Forelimb muscle (tissue), 1 donor: ENCODE results near the gene ITIH1. TPM values are rescaled to one million over a fixed set of nuclear protein-coding genes. Genes with fewer than 3 reads are reported as not detected.
"Not testable (repeated sequence)": the region's sequence is repeated elsewhere in the genome, so short reads cannot be mapped to it uniquely, and the experiment has no call there.

Experiments
- DNase-seq: peaks from one replicate; pipeline ENCODE4 v3.0.0-alpha.2; 2013; ENCODE audit warnings: low read depth
- polyA plus RNA-seq: library from polyadenylated mRNA; unstranded; fragments of 120-200 nt; gene quantifications from one replicate; pipeline ENCODE4 v1.2.1, GENCODE V29; 2013; ENCODE audit not compliant: insufficient read length

The ITIH1 gene
- polyA plus RNA-seq, 1 donor, result not detected

DNA sequence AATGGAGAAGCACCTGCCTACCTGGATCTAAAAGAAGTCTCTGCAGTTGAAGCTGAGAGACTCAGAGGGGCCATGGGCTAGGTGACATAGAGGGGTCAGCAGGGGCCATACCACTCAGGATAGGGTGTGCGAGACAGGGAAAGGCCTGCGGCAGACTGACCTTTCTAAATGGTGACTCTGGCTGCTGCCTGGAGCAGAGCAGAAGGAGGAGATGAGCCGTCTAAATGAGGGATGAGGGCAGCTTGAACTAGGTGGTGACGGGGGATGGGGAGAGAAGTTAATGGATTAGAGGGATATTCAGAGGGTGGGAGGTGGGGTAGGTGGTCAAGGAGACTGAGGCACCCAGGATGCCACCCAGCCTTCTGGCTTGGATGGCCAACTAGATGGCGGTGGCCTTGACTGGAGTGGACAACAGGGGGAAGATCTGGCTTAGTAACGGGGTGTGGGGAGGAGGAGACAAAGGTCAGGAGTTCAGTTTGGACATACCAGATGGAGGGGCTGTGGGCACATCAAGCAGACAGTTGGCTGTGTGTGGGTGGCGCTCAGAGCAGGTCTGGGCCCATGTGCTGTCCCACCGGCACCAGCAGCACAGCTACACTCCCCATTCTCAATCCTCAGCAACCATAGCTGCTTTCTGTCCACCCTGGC, 3.2 kb upstream of the ITIH1 start:
- DNase-seq, result no peak

GRCh38 chr3:52774901-52775864, 2.2 kb upstream of the ITIH1 start:
- no peak for DNase-seq

GRCh38 chr3:52775877-52776276, 1.5 kb upstream of the ITIH1 start:
- no peak for DNase-seq

- not testable (repeated sequence) for DNase-seq
Observed at GRCh38 chr3:52776486-52776885, 913 bp upstream of the ITIH1 start.

- DNase-seq, result no peak
Observed at GRCh38 chr3:52777959-52778805, 783 bp downstream of the ITIH1 start.

- no peak for DNase-seq
Observed at GRCh38 chr3:52779011-52779836, 1.8 kb downstream of the ITIH1 start.

DNA sequence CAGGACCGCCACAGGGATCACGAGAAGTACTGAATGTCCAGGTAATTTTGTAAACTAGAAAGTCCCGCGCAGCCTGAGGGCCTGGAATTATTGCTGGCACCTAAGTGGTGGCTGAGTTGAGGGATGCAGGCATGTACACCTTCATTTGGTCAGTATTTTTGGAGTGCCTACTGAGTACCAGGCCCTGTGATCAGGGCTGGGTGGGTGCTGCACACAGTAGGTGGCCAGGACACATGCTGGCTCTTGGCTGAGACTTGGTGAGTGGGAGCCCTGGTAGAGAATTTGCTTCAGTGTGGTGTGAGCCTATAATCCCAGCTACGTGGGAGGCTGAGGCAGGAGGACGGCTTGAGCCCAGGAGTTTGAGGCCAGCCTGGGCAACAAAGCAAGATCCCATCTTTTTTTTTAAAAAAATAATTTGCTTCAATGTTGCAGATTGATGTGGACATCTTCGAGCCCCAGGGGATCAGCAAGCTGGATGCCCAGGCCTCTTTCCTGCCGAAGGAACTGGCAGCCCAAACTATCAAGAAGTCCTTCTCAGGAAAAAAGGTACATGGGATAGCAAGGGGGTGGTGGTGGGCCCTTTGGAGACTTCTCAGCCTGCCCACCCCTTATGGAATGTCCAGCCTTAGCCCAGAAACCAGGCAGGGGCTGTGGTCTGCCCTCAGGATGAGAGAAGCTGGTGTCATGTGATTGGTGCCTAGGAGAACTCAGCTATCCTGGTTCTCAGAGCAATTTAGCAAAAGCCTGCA, 2.6 kb downstream of the ITIH1 start:
- no peak for DNase-seq

GRCh38 chr3:52781741-52782140, 4.3 kb downstream of the ITIH1 start:
- no peak for DNase-seq

DNA sequence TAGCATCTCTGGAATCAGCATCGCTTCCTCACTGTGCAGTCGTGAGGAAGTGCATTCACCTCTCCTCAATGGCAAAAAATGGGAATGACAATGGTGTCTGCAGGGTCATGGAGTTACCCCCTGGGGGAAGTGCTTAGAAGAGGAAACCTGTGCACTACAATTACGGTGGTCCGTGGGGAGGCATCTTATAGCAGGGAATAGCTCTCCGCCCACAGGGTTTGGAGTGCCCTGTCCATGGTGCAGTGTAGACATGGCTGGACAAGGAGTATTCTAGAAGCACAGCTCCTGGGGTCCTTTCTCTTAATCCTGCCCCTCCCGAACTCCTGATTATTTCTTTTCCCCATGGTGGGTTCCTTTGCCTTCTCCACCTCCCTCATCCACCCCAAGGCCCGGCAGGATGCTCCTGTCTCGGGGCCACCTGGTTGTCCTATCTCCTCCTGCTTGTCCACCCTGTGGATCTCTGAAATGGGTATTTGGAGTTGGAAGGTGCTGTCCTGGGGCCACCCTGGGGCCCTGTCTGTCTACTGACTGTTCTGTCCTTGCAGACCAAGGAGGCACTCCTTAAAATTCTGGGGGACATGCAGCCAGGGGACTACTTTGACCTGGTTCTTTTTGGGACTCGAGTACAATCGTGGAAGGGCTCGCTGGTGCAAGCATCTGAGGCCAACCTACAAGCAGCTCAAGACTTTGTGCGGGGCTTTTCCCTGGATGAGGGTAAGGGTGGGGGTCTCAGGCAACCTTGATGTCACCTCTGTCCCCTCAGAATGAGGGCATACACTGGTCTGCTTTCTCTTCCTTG, 5.2 kb downstream of the ITIH1 start:
- no peak for DNase-seq

DNA sequence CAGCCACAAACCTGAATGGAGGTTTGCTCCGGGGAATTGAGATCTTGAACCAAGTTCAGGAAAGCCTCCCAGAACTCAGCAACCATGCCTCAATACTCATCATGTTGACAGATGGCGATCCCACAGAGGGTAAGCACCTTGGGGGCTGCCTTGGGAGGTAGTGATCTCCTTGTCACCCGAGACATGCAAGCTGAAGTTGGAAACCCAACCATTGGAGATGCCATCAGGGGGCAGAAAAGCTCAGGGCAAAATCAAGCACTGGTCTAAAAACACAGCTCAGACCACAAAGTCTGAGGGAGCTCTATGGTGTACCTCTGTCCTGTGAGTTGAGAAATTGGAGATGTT, 5.8 kb downstream of the ITIH1 start:
- no peak for DNase-seq

- DNase-seq, result no peak
Observed at GRCh38 chr3:52784021-52784621, 6.7 kb downstream of the ITIH1 start.

DNA sequence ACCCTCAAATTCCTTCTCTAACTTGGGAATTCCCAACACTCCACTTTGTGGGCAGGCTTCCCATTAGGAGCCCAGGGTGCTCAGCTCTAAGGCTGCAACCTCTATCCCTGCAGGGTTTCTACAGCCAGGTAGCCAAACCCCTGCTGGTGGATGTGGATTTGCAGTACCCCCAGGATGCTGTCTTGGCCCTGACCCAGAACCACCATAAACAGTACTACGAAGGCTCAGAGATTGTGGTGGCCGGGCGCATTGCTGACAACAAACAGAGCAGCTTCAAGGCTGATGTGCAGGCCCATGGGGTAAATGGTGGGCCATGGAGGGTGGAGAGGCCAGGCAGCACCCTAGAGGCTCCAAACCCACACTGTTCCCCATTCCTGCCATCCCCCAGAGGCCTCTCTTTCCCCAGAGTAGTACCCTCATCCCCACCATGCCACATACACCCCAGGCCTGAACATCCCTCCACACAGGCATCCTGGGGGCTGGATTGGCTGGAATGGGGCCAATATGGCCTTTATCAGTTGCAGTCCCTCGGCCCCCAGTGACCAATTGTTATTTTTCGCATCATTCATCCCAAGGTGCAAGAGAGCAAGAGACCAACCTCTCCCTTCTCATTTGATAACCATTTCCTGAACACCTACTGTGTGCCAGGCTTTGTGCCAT, 7.7 kb downstream of the ITIH1 start:
- no peak for DNase-seq

- no peak for DNase-seq
Observed at GRCh38 chr3:52786330-52787215, 9.2 kb downstream of the ITIH1 start.

DNA sequence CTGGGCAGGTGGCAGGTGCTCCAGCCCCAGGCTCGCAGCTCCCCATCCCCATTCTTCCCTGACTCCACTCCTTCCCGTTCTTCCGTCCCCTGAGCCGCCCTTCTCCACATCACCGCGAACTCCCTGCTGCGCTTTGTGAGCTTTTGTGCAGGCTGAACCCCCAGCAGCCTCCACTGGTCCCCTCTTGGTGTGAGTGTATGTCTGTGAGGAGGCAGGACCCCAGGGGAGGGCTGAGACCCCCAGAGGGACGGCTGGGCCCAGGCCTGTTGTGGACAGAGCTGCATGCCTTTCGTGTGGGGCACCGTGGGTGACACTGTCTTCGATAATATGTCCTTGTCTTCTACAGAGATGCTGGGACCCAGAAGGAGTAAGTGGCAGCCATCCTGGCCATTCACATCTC, 9.8 kb downstream of the ITIH1 start:
- DNase-seq, result no peak

DNA sequence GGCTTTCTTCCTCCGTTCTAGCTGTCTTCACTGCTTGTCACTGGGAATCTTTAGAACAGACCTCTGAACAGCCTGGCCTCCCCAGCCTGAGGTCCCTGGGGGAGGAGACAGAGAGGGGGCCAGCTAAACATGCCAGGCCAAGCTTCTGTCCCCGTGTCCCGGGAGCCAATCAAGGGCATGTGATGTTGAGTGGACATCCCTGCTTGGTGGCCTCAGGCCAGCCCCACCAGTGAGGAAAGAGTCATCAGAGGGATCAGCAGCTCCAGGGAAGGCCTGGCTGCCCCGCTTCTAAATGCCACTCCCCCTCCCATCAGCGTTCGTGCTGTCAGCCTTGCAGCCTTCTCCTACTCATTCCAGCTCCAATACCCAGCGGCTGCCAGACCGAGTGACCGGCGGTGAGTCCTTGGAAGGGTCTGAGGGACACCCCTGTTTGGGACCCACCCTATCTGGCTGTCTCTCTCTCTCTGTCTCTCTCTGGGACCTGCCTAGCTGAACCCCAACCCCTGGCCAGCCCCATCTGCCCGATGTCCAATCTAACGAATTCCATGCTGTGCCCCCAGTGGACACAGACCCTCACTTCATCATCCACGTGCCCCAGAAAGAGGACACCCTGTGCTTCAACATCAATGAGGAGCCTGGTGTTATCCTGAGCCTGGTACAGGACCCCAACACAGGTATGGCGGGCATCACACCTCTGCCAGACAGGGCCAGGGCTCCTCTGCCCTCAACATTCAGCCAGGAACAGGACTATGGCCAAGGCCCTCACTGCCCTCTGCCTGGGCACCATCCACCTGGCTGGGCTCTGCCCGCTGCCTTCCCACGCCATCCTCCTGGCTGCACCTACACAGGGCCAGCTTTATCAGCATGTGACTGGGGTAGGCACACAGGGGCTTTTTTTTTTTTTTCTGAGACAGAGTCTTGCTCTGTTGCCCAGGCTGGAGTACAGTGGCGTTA, 10.6 kb downstream of the ITIH1 start:
- DNase-seq, result no peak

GRCh38 chr3:52788890-52789745, 11.7 kb downstream of the ITIH1 start:
- no peak for DNase-seq
